ENCODE measurements around the gene SLC47A2. TPM values are rescaled to one million over a fixed set of nuclear protein-coding genes. Genes with fewer than 3 reads are reported as not detected.
A peak's percentile ranks its signal among the peaks of the same experiment; 100 is the strongest.
"Not testable (repeated sequence)": the region's sequence is repeated elsewhere in the genome, so short reads cannot be mapped to it uniquely, and the experiment has no call there.

Gene SLC47A2, protein sequence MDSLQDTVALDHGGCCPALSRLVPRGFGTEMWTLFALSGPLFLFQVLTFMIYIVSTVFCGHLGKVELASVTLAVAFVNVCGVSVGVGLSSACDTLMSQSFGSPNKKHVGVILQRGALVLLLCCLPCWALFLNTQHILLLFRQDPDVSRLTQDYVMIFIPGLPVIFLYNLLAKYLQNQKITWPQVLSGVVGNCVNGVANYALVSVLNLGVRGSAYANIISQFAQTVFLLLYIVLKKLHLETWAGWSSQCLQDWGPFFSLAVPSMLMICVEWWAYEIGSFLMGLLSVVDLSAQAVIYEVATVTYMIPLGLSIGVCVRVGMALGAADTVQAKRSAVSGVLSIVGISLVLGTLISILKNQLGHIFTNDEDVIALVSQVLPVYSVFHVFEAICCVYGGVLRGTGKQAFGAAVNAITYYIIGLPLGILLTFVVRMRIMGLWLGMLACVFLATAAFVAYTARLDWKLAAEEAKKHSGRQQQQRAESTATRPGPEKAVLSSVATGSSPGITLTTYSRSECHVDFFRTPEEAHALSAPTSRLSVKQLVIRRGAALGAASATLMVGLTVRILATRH
- total RNA-seq (under 1 TPM in 1 of 10 donors, not detected in 9; 0.21 TPM), polyA plus RNA-seq (not detected)
- long read RNA-seq, donor 1, partial matches to known transcripts, result 0 of 1 reads
- long read RNA-seq, donor 1, other reads (novel, unspliced or antisense), result 1 of 1 reads
- long read RNA-seq, donor 2, result 0 reads
- long read RNA-seq, donor 3, result 0 reads

GRCh38 chr17:19716108-19717030 is at the start of gene SLC47A2:
Gene SLC47A2 (minus strand): TSS chr17:19716584. CDS start chr17:19716555, 29 bp downstream.
- no peak within 1 kb of the TSS for H3K27ac ChIP-seq
- DNase-seq, result peak in 1 of 2 donors; percentile 46
- H3K4me1 ChIP-seq, result peaks cover 0 to 10% (median 6%) of the 10 kb centered on the region in 9 donors
- H3K9me3 ChIP-seq, result no peaks in the 10 kb centered on the region
- no peak within 1 kb of the TSS for H3K4me3 ChIP-seq
- TF ChIP-seq, protein P1, sequence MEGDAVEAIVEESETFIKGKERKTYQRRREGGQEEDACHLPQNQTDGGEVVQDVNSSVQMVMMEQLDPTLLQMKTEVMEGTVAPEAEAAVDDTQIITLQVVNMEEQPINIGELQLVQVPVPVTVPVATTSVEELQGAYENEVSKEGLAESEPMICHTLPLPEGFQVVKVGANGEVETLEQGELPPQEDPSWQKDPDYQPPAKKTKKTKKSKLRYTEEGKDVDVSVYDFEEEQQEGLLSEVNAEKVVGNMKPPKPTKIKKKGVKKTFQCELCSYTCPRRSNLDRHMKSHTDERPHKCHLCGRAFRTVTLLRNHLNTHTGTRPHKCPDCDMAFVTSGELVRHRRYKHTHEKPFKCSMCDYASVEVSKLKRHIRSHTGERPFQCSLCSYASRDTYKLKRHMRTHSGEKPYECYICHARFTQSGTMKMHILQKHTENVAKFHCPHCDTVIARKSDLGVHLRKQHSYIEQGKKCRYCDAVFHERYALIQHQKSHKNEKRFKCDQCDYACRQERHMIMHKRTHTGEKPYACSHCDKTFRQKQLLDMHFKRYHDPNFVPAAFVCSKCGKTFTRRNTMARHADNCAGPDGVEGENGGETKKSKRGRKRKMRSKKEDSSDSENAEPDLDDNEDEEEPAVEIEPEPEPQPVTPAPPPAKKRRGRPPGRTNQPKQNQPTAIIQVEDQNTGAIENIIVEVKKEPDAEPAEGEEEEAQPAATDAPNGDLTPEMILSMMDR (IDR thresholded peaks at IDR 0.05), result no peak
- intact Hi-C loops (cut with DNase I), result no loop called here
- no peaks in the 10 kb centered on the region for H3K27me3 ChIP-seq
- no peaks in the 10 kb centered on the region for H3K36me3 ChIP-seq
- peak; percentile 52 to 96 (median 80) for ATAC-seq
- 70 to 77% methylated on average over 13 of the region's 13 CpGs for WGBS, 2 donors

DNA sequence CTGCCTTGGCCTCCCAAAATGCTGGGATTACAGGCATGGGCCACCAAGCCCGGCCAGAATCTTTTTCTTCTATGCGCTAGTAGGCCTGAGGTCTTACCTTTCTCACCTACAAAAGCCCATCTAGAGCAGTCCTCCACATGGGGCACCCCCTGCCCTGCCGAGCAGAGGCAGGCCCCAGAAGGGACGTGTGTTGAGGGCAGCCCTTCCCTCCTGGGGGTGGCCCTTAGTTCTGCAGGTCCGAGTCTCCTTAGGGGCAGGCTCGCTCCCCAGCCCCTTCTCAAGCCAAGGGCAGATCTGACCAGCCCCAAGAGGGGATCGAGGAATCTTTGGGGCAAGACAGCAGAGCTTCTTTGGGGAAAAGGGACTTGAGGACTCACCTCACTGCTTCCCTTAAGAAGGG is 49.6 kb upstream of the SLC47A2 start:
- H3K27ac ChIP-seq, result no peak overlapping the region
- TF ChIP-seq, protein P1 (IDR thresholded peaks at IDR 0.05), result no peak
- H3K4me3 ChIP-seq, result no peak overlapping the region
- no peak for DNase-seq
- H3K4me1 ChIP-seq, result peaks cover 0 to 11% (median 0%) of the 10 kb centered on the region in 9 donors
- WGBS, 2 donors, result 72% methylated on average over 7 of the region's 7 CpGs
- intact Hi-C loops (cut with DNase I), result loop anchor here in 9 of 10 donors (1.0 to 10.0 kb wide), 9 partner anchors 61 to 404 kb away; partner anchors contain the start of genes B9D1 (in 7 of the 9) and ALDH3A2 (in 2 of the 9)
- no peaks in the 10 kb centered on the region for H3K36me3 ChIP-seq
- H3K9me3 ChIP-seq, result no peaks in the 10 kb centered on the region
- H3K27me3 ChIP-seq, result no peaks in the 10 kb centered on the region
- peak in 1 of 8 donors; percentile 4 for ATAC-seq

- not testable (repeated sequence) for H3K4me3 ChIP-seq, ATAC-seq, H3K27me3 ChIP-seq, H3K9me3 ChIP-seq, DNase-seq, H3K36me3 ChIP-seq, H3K27ac ChIP-seq
- WGBS, 2 donors, result 92 to 94% methylated on average over 6 of the region's 6 CpGs
- H3K4me1 ChIP-seq, result peaks cover 0 to 11% (median 0%) of the 10 kb centered on the region in 9 donors
- intact Hi-C loops (cut with DNase I), result loop anchor here in 6 of 10 donors (2.0 to 10.0 kb wide), 7 partner anchors 59 to 402 kb away; partner anchors contain the start of genes B9D1 (in 3 of the 6) and ALDH3A2 (in 2 of the 6)
Measured at GRCh38 chr17:19763991-19764390, 47.6 kb upstream of the SLC47A2 start.

DNA sequence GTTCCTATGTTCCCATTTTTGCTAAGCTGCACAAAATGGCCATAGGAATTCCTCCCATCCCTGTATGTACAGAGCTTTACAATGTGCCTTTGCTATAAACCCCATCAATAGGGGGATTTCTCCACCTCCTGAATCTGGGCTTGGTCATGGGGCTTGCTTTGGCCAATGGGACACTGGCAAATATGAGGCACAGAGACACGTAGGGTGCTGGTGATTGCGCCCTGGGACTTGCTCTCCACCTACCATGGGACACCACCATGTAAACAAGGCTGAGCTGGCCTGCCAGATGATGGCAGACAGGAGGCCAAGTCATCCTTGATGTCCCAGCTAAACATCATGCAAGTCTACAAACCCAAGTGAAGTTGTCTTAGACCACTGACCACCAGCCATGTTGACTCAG is 47.0 kb upstream of the SLC47A2 start:
- H3K27me3 ChIP-seq, result peaks cover 0 to under 1% (median 0%) of the 10 kb centered on the region in 7 donors
- no peak overlapping the region for H3K27ac ChIP-seq
- WGBS, 2 donors, result 94% methylated on average over 2 of the region's 2 CpGs
- peaks cover 0 to 11% (median 0%) of the 10 kb centered on the region in 9 donors for H3K4me1 ChIP-seq
- no peak for DNase-seq
- H3K4me3 ChIP-seq, result no peak overlapping the region
- no peaks in the 10 kb centered on the region for H3K36me3 ChIP-seq
- ATAC-seq, result no peak
- TF ChIP-seq, protein P1 (IDR thresholded peaks at IDR 0.05), result no peak
- H3K9me3 ChIP-seq, result no peaks in the 10 kb centered on the region
- intact Hi-C loops (cut with DNase I), result loop anchor here in 5 of 10 donors (5.0 to 10.0 kb wide), 6 partner anchors 59 to 401 kb away; partner anchors contain the start of genes B9D1 (in 3 of the 5) and ALDH3A2 (in 2 of the 5)
